ENCODE data around the gene RANBP1.
A peak's percentile ranks its signal among the peaks of the same experiment; 100 is the strongest.
"Not testable (repeated sequence)": the region's sequence is repeated elsewhere in the genome, so short reads cannot be mapped to it uniquely, and the experiment has no call there.

RANBP1 gene

DNA sequence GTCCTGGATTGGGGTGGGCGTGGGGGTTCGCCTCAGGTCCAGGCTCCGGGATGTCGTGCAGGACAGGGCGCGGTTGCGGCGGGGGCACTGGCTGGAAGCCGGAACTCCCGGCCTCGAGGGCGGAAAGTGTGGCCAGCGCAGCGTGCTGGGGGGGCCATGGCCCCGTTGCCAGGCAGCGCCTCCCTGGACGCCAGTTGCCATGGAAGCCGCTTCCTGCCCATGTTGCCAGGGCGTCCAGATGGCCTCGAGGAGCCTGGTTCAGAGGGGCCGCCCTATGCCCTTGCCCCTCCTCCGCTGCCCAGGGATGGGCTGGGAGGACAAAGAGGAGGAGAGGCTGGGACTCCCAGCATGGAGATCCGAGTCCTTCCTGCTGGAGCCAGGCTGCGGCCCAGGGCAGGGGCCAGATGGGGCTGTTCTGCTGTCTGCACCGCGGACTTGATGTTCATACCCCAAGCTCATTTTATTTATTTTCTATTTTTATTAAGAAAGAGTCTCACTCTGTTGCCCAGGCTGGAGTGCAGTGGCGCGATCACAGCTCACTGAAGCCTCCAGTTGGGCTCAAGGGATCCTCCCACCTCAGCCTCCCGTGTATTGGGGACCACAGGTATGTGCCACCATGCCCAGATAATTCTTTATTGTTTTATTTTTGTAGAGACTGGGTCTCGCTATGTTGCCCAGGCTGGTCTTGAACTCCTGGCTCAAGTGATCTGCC lies 39.6 kb downstream of the RANBP1 start:
- DNase-seq, result peak; percentile 89

GRCh38 chr22:20156042-20156389 lies 40.1 kb downstream of the RANBP1 start:
- DNase-seq, result no peak

- DNase-seq, result peak; percentile 76
Observed at GRCh38 chr22:20156611-20157429, 40.9 kb downstream of the RANBP1 start.

DNA sequence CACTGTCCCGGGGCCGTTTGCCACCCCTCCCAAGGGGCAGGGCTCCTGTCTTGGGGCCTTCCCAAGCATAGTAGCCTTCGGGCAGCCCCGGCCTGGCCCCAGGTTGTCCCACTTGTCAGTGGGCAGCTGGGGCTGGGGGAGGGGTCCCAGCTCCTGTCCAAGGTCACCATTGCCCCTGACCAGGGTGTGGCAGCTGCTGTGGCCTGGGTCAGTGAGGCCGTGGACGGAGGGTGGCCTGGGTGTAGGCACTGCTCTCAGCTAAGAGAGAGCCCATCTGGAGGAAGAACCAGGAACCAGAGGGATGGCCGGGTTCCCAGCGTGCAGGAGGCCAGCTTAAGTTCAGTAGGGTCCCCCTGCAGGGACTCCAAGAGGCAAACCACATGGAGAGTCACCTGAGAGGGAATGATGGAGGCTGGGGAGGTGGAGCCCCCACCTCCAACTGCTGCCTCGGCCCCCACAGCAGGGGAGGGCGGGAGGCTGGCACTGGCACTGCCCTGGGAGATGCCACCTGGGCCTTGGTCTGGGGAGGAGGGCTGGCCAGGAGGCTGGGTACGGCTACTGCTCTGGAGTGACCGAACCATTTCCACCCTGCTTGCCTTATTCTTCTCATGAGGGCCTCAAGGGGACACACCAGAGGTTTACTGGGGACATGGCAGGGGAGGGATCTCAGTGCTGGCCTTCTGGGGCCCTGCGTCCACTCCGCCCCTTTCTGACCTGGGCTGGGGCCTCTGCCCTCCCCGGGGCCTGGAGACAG lies 41.7 kb downstream of the RANBP1 start:
- no peak for DNase-seq

DNA sequence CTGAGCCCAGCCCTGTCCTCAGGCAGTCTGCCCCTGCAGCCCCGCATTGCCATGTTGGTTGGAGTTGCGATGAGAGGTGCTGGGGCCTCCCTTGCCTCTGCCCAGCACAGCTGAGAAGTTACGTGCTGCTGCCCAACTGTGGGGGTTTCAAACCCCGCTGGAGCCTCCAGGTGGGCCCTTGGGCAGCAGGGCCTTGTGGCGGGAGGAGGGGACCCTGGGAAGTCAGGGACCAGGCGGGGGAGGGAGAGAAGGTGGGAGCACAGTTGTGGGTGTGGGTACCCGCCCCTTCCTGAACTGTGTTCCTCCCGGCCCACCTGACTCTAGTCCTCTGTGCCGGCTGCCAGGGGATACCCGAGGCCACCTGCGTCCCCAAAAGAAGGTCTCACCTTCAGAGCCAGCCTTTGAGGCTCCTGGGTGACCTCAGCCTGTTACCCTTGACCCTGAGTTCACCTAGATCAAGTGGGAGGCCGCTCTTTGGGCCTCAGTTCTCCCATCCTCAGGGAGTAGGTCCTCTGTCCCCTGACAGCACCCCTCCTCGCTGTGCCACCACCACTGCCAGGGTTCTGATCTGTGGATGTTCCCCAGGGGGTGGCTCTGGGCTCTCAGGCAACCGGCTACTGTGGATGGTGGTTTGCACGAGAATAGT lies 42.6 kb downstream of the RANBP1 start:
- DNase-seq, result no peak

DNA sequence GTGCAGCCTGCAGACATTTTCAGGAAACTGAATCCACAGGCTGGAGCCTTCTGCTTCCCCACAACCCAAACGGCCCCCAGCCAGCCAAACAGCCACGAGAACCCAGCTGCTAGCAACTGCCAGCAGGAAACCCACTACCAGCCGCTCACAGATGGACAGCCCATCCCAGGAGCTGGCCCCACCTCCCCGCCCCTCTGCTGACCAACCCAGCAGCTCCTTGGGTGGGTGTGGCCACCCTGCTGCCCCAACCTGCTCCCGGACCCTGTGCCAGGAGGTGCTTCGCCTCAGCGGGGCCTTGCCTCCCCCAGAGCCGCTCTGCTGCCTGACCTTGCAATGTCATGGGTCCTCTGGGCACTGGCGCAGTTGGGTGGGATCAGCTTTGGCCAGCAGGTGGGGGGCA lies 43.2 kb downstream of the RANBP1 start:
- no peak for DNase-seq

DNA sequence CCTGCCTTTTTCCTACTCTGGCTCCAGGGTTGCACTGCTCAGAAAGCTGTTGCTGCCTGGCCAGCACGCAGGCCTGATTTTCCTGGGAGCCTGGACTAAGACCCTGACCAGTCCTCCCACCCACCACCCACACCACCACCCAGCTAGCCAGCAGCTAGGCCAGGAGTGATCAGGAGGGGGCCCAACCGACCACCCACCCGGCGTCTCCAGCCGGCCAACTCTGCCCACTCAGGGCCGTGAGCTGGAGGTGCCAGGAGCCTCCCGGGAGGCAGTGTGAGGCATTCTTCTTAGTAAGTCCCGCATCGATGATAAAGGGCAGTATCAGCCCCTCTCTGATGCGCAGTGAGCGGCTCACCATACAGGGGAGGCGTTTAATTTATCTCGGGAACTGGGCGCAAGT lies 43.6 kb downstream of the RANBP1 start:
- DNase-seq, result not testable (repeated sequence)

DNA sequence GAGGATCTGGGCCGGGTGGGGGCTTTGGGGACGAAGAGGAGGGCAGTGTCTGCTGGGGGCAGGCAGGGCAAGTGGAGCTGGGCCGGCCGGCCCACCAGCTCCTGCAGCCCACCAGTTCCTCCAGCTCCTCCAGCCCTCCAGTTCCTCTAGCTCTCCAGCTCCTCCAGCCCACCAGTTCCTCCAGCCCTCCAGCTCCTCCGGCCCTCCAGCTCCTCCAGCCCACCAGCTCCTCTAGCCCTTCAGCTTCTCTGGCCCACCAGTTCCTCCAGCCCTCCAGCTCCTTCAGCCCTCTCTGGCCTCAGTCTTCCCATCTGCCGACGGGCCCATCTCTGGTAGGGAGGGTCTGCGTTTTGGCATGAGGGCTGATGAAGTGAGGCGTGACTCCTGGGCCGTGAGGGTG lies 44.1 kb downstream of the RANBP1 start:
- no peak for DNase-seq

DNA sequence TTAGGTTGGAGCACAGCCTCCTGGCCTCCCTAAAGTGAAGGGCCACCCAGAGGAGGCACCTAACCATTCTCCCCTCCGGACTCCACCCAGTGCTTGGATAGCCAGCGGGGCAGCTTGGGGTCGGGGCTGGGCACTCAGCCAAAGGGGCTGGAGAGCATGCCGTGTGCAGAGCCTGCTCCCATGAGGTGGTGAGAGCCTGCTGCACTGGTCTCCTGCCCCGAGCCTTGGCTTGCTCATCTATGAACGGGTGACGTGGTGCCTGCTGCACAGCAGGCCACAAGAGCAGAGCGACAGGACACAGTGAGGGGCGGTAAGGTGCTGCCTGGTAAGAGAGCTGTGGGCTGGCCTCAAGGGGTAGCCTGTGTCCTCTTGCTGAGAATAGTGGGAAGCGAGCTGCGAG lies 49.0 kb downstream of the RANBP1 start:
- DNase-seq, result no peak

DNA sequence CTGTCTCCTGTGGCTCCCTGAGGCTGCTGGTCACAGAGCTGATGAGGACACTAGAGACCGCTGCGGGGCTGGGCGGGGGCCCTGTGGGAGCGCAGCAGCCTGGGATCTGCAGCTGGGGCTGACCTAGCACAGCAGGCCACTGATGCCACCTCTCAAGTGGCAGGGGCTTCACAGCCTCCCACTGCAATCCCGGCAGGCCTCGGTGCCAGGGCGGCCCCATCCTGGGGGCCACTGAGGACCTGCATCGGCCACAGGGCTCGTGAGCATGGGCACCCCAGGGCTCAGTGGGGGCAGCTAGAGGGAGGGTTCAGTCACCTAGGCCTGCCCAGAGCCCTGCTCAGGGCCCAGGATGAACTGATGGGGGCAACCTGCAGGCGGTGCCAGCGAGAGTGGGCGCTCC lies 49.5 kb downstream of the RANBP1 start:
- no peak for DNase-seq

GRCh38 chr22:20165913-20166312 lies 50.0 kb downstream of the RANBP1 start:
- no peak for DNase-seq

GRCh38 chr22:20166703-20167102 lies 50.8 kb downstream of the RANBP1 start:
- no peak for DNase-seq

- DNase-seq, result no peak
Observed at GRCh38 chr22:20167643-20168322, 51.9 kb downstream of the RANBP1 start.

DNA sequence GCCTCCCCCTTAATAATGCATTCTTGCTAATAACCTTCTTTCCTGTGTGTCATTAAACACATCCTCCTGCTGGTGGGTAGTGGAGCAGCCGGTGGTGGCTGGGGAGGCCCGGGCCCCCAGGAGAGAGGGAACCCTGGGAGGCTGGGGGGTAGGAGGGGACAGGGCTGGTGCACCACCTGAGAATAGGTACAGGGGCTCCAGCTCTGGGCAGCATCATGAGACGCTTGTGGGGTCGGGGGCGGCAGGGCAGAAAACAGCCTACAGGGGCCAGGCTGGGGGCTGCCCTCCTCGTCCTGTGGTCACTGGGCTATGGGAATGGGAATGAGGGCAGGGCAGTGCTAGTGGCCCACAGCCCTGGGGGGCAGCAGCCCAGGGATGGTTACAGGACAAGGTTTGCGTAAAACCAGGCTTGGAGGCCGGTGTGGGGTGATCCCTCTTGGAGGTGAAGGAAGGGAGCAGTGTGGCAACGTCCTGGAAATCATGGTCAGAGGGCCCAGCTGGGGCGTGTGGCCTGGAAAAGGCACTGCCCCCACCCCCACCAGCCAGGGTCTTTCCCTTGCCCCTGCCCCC lies 53.4 kb downstream of the RANBP1 start:
- no peak for DNase-seq

GRCh38 chr22:20170170-20170569 lies 54.3 kb downstream of the RANBP1 start:
- DNase-seq, result no peak

DNA sequence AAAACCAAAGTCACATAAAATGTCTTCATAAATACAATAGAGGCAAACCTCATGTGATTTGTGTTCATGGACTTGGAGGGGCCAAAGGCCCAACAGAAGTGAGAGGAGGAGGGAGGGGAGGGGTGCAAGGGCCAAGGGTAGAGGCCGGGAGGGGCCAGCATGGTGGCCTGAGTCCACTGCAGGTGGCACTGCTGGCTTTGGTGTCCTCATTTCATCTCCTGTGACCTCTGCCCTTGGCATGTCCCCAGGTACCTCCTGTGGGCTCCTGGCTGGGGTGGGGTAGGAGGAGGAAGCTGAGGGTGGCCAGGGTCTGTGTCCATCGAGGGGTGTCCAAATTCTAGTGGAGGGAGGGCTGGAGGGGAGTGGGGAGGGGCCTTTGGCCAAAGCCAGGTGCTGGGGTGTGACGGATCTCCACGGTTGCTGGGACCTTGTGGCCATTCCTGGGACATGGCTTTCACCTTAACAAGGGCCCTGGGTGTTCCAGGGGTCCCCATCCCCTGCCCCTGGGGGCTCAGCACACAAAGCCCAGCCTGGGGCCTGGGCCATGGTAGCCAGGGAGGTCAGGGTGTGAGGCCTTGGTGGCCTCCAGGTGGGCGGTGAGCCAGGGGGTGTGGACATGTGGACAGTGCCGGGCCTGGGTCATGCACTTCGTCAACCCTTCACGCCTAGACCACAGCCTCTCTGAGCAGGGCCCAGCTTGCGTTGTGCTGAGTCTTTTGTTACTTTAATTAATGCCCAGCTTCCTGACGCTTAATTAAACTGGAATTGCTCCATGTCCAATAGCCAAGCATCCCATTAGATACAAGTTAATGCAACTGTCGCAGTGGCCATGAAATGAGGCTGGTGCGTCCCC lies 55.6 kb downstream of the RANBP1 start:
- DNase-seq, result no peak

DNA sequence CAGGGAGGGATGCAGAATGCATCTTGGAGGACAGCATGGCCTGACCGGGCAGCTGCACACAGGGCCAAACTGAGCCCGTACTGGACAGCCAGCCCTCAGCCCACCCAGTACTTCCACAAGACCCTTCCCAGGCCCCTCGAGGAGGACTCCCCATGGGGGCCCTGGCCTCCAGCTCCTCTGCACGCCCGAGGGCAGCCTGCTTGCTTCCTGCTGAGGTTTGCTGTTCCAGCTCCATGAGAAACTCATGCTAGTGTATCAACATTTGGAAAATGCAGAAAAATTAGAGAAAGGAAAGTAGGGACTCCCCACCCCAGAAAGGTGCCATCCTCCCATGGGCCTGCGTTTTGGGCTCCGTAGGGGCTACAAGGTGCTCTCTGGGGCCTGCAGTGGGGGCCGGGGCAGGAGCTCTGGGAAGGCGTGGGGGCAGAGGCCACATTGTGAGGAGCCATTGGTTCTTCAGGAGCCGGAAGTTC lies 56.3 kb downstream of the RANBP1 start:
- no peak for DNase-seq

- no peak for DNase-seq
Observed at GRCh38 chr22:20173246-20173645, 57.3 kb downstream of the RANBP1 start.

GRCh38 chr22:20173772-20174171 lies 57.9 kb downstream of the RANBP1 start:
- no peak for DNase-seq

- DNase-seq, result no peak
Observed at GRCh38 chr22:20174785-20175596, 59.1 kb downstream of the RANBP1 start.

DNA sequence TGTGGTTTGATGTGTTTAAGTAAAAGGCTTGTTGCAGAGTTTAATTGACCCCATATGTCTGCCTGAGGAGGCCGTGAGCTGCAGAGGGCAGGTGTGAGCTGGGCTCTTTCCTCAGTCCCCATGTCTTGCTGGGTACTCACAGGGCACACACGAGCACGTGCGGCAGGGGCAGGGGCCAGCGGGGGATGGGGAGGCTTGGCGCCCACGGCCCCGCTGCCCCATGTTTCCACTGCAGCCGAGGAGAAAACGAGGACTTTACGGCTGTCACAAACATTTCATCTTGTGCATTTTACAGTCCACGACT lies 59.6 kb downstream of the RANBP1 start:
- peak; percentile 8 for DNase-seq
